Measurements from ENCODE around the gene TEX22.
A peak's percentile ranks its signal among the peaks of the same experiment; 100 is the strongest.

Gene TEX22

GRCh38 chr14:105385698-105386365 lies 12.5 kb upstream of the TEX22 start:
- no peak for DNase-seq

- no peak for DNase-seq
These were observed 11.5 kb upstream of the TEX22 start for GRCh38 chr14:105386581-105387529.

GRCh38 chr14:105387530-105387922 lies 10.8 kb upstream of the TEX22 start:
- no peak for DNase-seq

GRCh38 chr14:105388110-105388951 lies 10.0 kb upstream of the TEX22 start:
- DNase-seq, result peak in 1 of 2 donors; percentile 32

GRCh38 chr14:105388976-105389375 lies 9.4 kb upstream of the TEX22 start:
- no peak for DNase-seq

GRCh38 chr14:105389534-105389933 lies 8.8 kb upstream of the TEX22 start:
- no peak for DNase-seq

GRCh38 chr14:105389976-105390848 lies 8.1 kb upstream of the TEX22 start:
- DNase-seq, result peak in 1 of 2 donors; percentile 21

- no peak for DNase-seq
These were observed 7.4 kb upstream of the TEX22 start for GRCh38 chr14:105390849-105391500.

GRCh38 chr14:105391541-105391940 lies 6.8 kb upstream of the TEX22 start:
- DNase-seq, result no peak

GRCh38 chr14:105392131-105393090 lies 5.9 kb upstream of the TEX22 start:
- no peak for DNase-seq

- no peak for DNase-seq
These were observed 5.2 kb upstream of the TEX22 start for GRCh38 chr14:105393151-105393550.

GRCh38 chr14:105394714-105395537 lies 3.4 kb upstream of the TEX22 start:
- DNase-seq, result no peak

- DNase-seq, result no peak
These were observed 2.8 kb upstream of the TEX22 start for GRCh38 chr14:105395538-105395854.

- no peak for DNase-seq
These were observed 897 bp upstream of the TEX22 start for GRCh38 chr14:105397350-105397931.

- DNase-seq, result no peak
These were observed 558 bp downstream of the TEX22 start for GRCh38 chr14:105398726-105399465.

- DNase-seq, result no peak
These were observed 1.1 kb downstream of the TEX22 start for GRCh38 chr14:105399466-105399775.

GRCh38 chr14:105400016-105400415 lies 1.7 kb downstream of the TEX22 start:
- DNase-seq, result no peak

- no peak for DNase-seq
These were observed 3.4 kb downstream of the TEX22 start for GRCh38 chr14:105401699-105402098.

- no peak for DNase-seq
These were observed 10.3 kb downstream of the TEX22 start for GRCh38 chr14:105408592-105408991.

Data from CD4-positive, alpha-beta T cell treated with Interleukin-4 for 1 hour (primary cell).